GM10266 (cell line): Measurements from ENCODE around the gene USP1.

Experiments used
- DNase-seq: peaks from one replicate; pipeline ENCODE4 v3.0.0; 2012; ENCODE audit errors: extremely low spot score
- CTCF ChIP-seq: IDR thresholded peaks from 2 replicates; pipeline ENCODE4 v1.5.1; 2012; ENCODE audit warnings: mild to moderate bottlenecking, low read depth; ENCODE audit not compliant: control insufficient read depth, insufficient read depth; ENCODE audit errors: missing control alignments

Gene USP1

GRCh38 chr1:62487956-62488355, 51.1 kb downstream of the USP1 start:
- no peak for DNase-seq
- TF ChIP-seq CTCF: no peak

- TF ChIP-seq CTCF: no peak
Measured at GRCh38 chr1:62492521-62492920, 55.7 kb downstream of the USP1 start.

GRCh38 chr1:62493656-62494055, 56.8 kb downstream of the USP1 start:
- no peak for DNase-seq
- TF ChIP-seq CTCF: no peak

More at GRCh38 chr1:62492521-62492920, 55.7 kb downstream of the USP1 start:
- no peak for DNase-seq

- DNase-seq: no peak
- TF ChIP-seq CTCF: no peak
Measured at GRCh38 chr1:62494137-62494536, 57.3 kb downstream of the USP1 start.

GRCh38 chr1:62500210-62500609, 63.4 kb downstream of the USP1 start:
- no peak for DNase-seq
- no peak for TF ChIP-seq CTCF
